SK-N-SH treated with all-trans-retinoic acid at 6 μM for 48 hours (cell line): ENCODE results near the gene APC2.
"Not testable (repeated sequence)": the region's sequence is repeated elsewhere in the genome, so short reads cannot be mapped to it uniquely, and the experiment has no call there.

Experiments used
- ATAC-seq: fragments of 200-7000 bp; cut with Tn5 transposase; 3 replicates; pipeline ENCODE4 v1.9.1; 2020; ENCODE audit warnings: mild to moderate bottlenecking, moderate library complexity
- ARNTL ChIP-seq: fragments of 450-650 bp; formaldehyde crosslinking; IDR thresholded peaks from 2 replicates; pipeline ENCODE4 v1.5.0; 2020; ENCODE audit warnings: low read depth, mild to moderate bottlenecking, moderate library complexity, borderline replicate concordance
- BACH2 ChIP-seq: fragments of 250-450 bp; sonication (Bioruptor Pico); IDR thresholded peaks from 2 replicates; pipeline ENCODE4 v1.9.0; 2021; ENCODE audit warnings: mild to moderate bottlenecking, borderline replicate concordance
- CREB5 ChIP-seq: fragments of 250-450 bp; sonication (Bioruptor Pico); IDR thresholded peaks from 2 replicates; pipeline ENCODE4 v1.5.1; 2020; ENCODE audit warnings: low read depth, mild to moderate bottlenecking, moderate library complexity
- CSDC2 ChIP-seq: fragments of 250-450 bp; sonication (Bioruptor Pico); IDR thresholded peaks from 2 replicates; pipeline ENCODE4 v1.5.0; 2020; ENCODE audit warnings: mild to moderate bottlenecking, moderate library complexity
- CSRNP3 ChIP-seq: fragments of 250-450 bp; sonication (Bioruptor Pico); IDR thresholded peaks from 2 replicates; pipeline ENCODE4 v1.5.1; 2021; ENCODE audit warnings: mild to moderate bottlenecking, moderate library complexity
- ESRRG ChIP-seq: fragments of 250-450 bp; sonication (Bioruptor Pico); IDR thresholded peaks from 2 replicates; pipeline ENCODE4 v1.6.1; 2021; ENCODE audit warnings: mild to moderate bottlenecking
- GLIS3 ChIP-seq: fragments of 250-450 bp; sonication (Bioruptor Pico); IDR thresholded peaks from 2 replicates; pipeline ENCODE4 v1.5.0; 2020; ENCODE audit warnings: mild to moderate bottlenecking, moderate library complexity
- ISL1 ChIP-seq: fragments of 250-450 bp; sonication (Bioruptor Pico); IDR thresholded peaks from 2 replicates; pipeline ENCODE4 v2.1.2; 2022; ENCODE audit warnings: mild to moderate bottlenecking, moderate library complexity
- OSR1 ChIP-seq: fragments of 250-450 bp; sonication (Bioruptor Pico); IDR thresholded peaks from 2 replicates; pipeline ENCODE4 v1.8.0; 2022; ENCODE audit warnings: moderate library complexity, mild to moderate bottlenecking, inconsistent platforms
- PATZ1 ChIP-seq: fragments of 250-450 bp; sonication (Bioruptor Pico); IDR thresholded peaks from 2 replicates; pipeline ENCODE4 v1.8.0; 2020; ENCODE audit warnings: mild to moderate bottlenecking, moderate library complexity, borderline replicate concordance
- POU6F1 ChIP-seq: fragments of 250-450 bp; sonication (Bioruptor Pico); IDR thresholded peaks from 2 replicates; pipeline ENCODE4 v1.8.0; 2021; ENCODE audit warnings: low read depth, mild to moderate bottlenecking, moderate library complexity, borderline replicate concordance
- PPARA ChIP-seq: fragments of 250-450 bp; sonication (Bioruptor Pico); IDR thresholded peaks from 2 replicates; pipeline ENCODE4 v1.5.0; 2020; ENCODE audit warnings: mild to moderate bottlenecking, borderline replicate concordance
- RARB ChIP-seq: fragments of 250-450 bp; sonication (Bioruptor Pico); IDR thresholded peaks from 2 replicates; pipeline ENCODE4 v1.8.0; 2021; ENCODE audit warnings: mild to moderate bottlenecking, moderate library complexity
- SNAI2 ChIP-seq: fragments of 250-450 bp; sonication (Bioruptor Pico); IDR thresholded peaks from 2 replicates; pipeline ENCODE4 v1.5.0; 2020; ENCODE audit warnings: mild to moderate bottlenecking, moderate library complexity
- TCF4 ChIP-seq: fragments of 250-450 bp; sonication (Bioruptor Pico); IDR thresholded peaks from 2 replicates; pipeline ENCODE4 v1.8.0; 2021; ENCODE audit warnings: mild to moderate bottlenecking, moderate library complexity, borderline replicate concordance
- TOX ChIP-seq: fragments of 250-450 bp; sonication (Bioruptor Pico); IDR thresholded peaks from 2 replicates; pipeline ENCODE4 v1.8.0; 2021; ENCODE audit warnings: mild to moderate bottlenecking, moderate library complexity, borderline replicate concordance
- TSHZ2 ChIP-seq: fragments of 250-450 bp; sonication (Bioruptor Pico); IDR thresholded peaks from 2 replicates; pipeline ENCODE4 v1.5.0; 2020; ENCODE audit warnings: mild to moderate bottlenecking, moderate library complexity
- ZC3H10 ChIP-seq: fragments of 250-450 bp; sonication (Bioruptor Pico); IDR thresholded peaks from 2 replicates; pipeline ENCODE4 v1.5.1; 2021; ENCODE audit warnings: mild to moderate bottlenecking, moderate library complexity
- ZFP3 ChIP-seq: fragments of 250-450 bp; sonication (Bioruptor Pico); IDR thresholded peaks from 2 replicates; pipeline ENCODE4 v1.5.0; 2020; ENCODE audit warnings: mild to moderate bottlenecking, moderate library complexity
- ZFP30 ChIP-seq: fragments of 450-650 bp; formaldehyde crosslinking; IDR thresholded peaks from 2 replicates; pipeline ENCODE4 v1.5.0; 2022; ENCODE audit warnings: mild to moderate bottlenecking, moderate library complexity
- ZNF565 ChIP-seq: fragments of 450-650 bp; formaldehyde crosslinking; conservative IDR thresholded peaks from 2 replicates; pipeline ENCODE4 v1.5.0; 2020; ENCODE audit warnings: low read depth, mild to moderate bottlenecking, moderate library complexity
- ZNF70 ChIP-seq: fragments of 450-650 bp; formaldehyde crosslinking; IDR thresholded peaks from 2 replicates; pipeline ENCODE4 v1.5.0; 2020; ENCODE audit warnings: mild to moderate bottlenecking, moderate library complexity
- ZNF8 ChIP-seq: fragments of 450-650 bp; formaldehyde crosslinking; IDR thresholded peaks from 2 replicates; pipeline ENCODE4 v1.5.0; 2020; ENCODE audit warnings: mild to moderate bottlenecking, moderate library complexity

The APC2 gene

GRCh38 chr19:1497578-1498235 is 47.8 kb downstream of the APC2 start:
- no peak for TF ChIP-seq ZNF8
- TF ChIP-seq ZNF565 (CRISPR knock-in tag): no peak
- TF ChIP-seq ARNTL: no peak
- TF ChIP-seq OSR1 (CRISPR knock-in tag): no peak
- TF ChIP-seq ZFP3: no peak
- TF ChIP-seq ZNF70: no peak
- no peak for TF ChIP-seq PPARA
- TF ChIP-seq CREB5 (CRISPR knock-in tag): no peak
- no peak for TF ChIP-seq ZFP30 (CRISPR knock-in tag)
- TF ChIP-seq CSDC2 (CRISPR knock-in tag): no peak
- no peak for TF ChIP-seq CSRNP3 (CRISPR knock-in tag)
- no peak for TF ChIP-seq RARB (CRISPR knock-in tag)
- no peak for TF ChIP-seq ESRRG (CRISPR knock-in tag)
- no peak for TF ChIP-seq GLIS3 (CRISPR knock-in tag)
- no peak for TF ChIP-seq BACH2 (CRISPR knock-in tag)
- TF ChIP-seq TOX: no peak
- ATAC-seq: no peak

GRCh38 chr19:1499231-1499630 is 49.3 kb downstream of the APC2 start:
- ATAC-seq: not testable (repeated sequence)

- no peak for ATAC-seq
- TF ChIP-seq ZNF565 (CRISPR knock-in tag) (no peak), ARNTL (no peak), BACH2 (CRISPR knock-in tag) (no peak), ZC3H10 (no peak), GLIS3 (CRISPR knock-in tag) (no peak), ESRRG (CRISPR knock-in tag) (no peak), ISL1 (CRISPR knock-in tag) (no peak), ZFP3 (no peak), TSHZ2 (no peak), ZNF70 (no peak), POU6F1 (CRISPR knock-in tag) (no peak), CSRNP3 (CRISPR knock-in tag) (no peak), CREB5 (CRISPR knock-in tag) (no peak), ZNF8 (no peak), RARB (CRISPR knock-in tag) (no peak), PATZ1 (CRISPR knock-in tag) (no peak), TCF4 (CRISPR knock-in tag) (no peak), SNAI2 (CRISPR knock-in tag) (no peak), ZFP30 (CRISPR knock-in tag) (no peak), OSR1 (CRISPR knock-in tag) (no peak)
Observed at GRCh38 chr19:1501200-1501595, 51.3 kb downstream of the APC2 start.
